ENCODE data around the gene ZNF281. TPM values are rescaled to one million over a fixed set of nuclear protein-coding genes. Genes with fewer than 3 reads are reported as not detected.
"Not testable (repeated sequence)": the region's sequence is repeated elsewhere in the genome, so short reads cannot be mapped to it uniquely, and the experiment has no call there.

Gene ZNF281
- polyA plus RNA-seq, 4 donors: 1.6 to 16.6 (median 3.3) TPM

DNA sequence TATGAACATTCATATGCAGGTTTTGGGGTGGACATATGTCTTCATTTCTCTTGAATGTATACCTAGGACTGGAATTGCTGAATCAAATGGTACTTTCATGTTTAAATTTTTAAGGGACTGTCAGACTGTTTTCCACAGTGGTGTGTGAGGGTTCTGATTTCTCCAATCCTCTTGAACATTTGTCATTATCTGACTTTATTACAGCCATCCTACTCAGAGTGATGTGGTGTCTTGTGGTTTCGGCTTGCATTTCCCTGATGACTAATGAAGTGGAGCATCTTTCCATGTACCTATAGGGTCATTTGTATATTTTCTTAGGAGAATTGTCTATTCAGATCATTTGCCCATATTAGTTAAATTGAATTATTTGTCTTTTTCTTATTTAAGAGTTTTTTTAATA lies 35.4 kb upstream of the ZNF281 start:
- no peak overlapping the region for H3K4me3 ChIP-seq (ENCODE audit: low read depth in 1 of 3, low read length in 3 of 3)

DNA sequence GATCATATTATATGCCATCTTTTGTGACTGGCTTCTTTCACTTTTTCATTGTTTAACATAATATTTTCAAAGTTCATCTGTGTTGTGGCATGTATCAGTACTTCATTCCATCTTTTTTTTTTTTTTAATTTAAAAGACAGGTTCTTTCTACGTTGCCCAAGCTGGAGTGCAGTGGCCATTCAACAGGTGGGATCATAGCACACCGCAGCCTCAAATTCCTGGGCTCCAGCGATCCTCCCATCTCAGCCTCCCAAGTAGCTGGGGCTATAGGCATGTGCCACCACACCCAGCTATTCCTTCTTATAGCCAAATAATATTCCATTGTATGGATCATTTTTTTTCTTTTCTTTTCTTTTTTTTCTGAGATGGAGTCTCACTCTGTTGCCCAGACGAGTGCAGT lies 34.6 kb upstream of the ZNF281 start:
- H3K4me1 ChIP-seq (ENCODE audit: control insufficient read depth in 3 of 3, insufficient read depth in 2 of 3, low read depth in 1 of 3, low read length in 2 of 3): no peaks in the 10 kb centered on the region
- H3K9me3 ChIP-seq (ENCODE audit: control insufficient read depth in 2 of 2, insufficient read depth in 1 of 2, low read depth in 1 of 2, low read length in 1 of 2): no peaks in the 10 kb centered on the region
- no peak overlapping the region for H3K4me3 ChIP-seq (ENCODE audit: low read depth in 1 of 3, low read length in 3 of 3)
- DNase-seq (no peak), FAIRE-seq (no peak)
- H3K27me3 ChIP-seq (ENCODE audit: control insufficient read depth in 3 of 3, insufficient read depth in 3 of 3, low read length in 3 of 3): no peaks in the 10 kb centered on the region
- WGBS, 3 donors: 91 to 98% (median 93%) methylated on average over 4 of the region's 4 CpGs
- H3K27ac ChIP-seq (ENCODE audit: low read depth in 1 of 3, low read length in 2 of 3): no peak overlapping the region
- H3K36me3 ChIP-seq (ENCODE audit: control insufficient read depth in 3 of 3, insufficient read depth in 2 of 3, low read depth in 1 of 3, low read length in 3 of 3): no peaks in the 10 kb centered on the region

More for the DNA sequence above, 35.4 kb upstream of the ZNF281 start:
- FAIRE-seq (no peak), DNase-seq (no peak)
- H3K9me3 ChIP-seq (ENCODE audit: control insufficient read depth in 2 of 2, insufficient read depth in 1 of 2, low read depth in 1 of 2, low read length in 1 of 2): no peaks in the 10 kb centered on the region
- H3K27ac ChIP-seq (ENCODE audit: low read depth in 1 of 3, low read length in 2 of 3): no peak overlapping the region
- WGBS, 3 donors: 80 to 90% (median 88%) methylated on average over 1 of the region's 1 CpG
- H3K36me3 ChIP-seq (ENCODE audit: control insufficient read depth in 3 of 3, insufficient read depth in 2 of 3, low read depth in 1 of 3, low read length in 3 of 3): no peaks in the 10 kb centered on the region
- no peaks in the 10 kb centered on the region for H3K27me3 ChIP-seq (ENCODE audit: control insufficient read depth in 3 of 3, insufficient read depth in 3 of 3, low read length in 3 of 3)
- no peaks in the 10 kb centered on the region for H3K4me1 ChIP-seq (ENCODE audit: control insufficient read depth in 3 of 3, insufficient read depth in 2 of 3, low read depth in 1 of 3, low read length in 2 of 3)

DNA sequence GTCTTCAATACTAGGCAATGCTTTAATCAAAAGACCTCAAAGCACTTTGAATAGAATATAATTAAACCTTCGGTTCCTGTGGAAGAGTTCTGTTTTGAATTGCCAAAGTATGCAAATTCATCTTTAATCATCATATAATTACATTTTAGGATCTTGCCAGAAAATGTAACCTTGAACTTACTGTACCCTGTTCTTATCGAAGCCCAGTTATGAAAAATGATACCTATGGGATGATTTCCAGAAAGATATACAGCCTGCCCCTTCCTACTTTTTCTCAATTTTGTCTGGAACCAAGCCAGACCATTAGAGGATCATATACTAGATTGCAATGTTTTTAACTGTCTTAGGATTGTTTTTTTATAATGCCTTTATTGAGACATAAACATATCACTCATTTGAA lies 34.0 kb upstream of the ZNF281 start:
- H3K27ac ChIP-seq (ENCODE audit: low read depth in 1 of 3, low read length in 2 of 3): no peak overlapping the region
- no peak overlapping the region for H3K4me3 ChIP-seq (ENCODE audit: low read depth in 1 of 3, low read length in 3 of 3)
- 20 to 37% (median 32%) methylated on average over 2 of the region's 2 CpGs for WGBS, 3 donors
- no peaks in the 10 kb centered on the region for H3K9me3 ChIP-seq (ENCODE audit: control insufficient read depth in 2 of 2, insufficient read depth in 1 of 2, low read depth in 1 of 2, low read length in 1 of 2)
- FAIRE-seq (no peak), DNase-seq (no peak)
- no peaks in the 10 kb centered on the region for H3K27me3 ChIP-seq (ENCODE audit: control insufficient read depth in 3 of 3, insufficient read depth in 3 of 3, low read length in 3 of 3)
- H3K4me1 ChIP-seq (ENCODE audit: control insufficient read depth in 3 of 3, insufficient read depth in 2 of 3, low read depth in 1 of 3, low read length in 2 of 3): no peaks in the 10 kb centered on the region
- no peaks in the 10 kb centered on the region for H3K36me3 ChIP-seq (ENCODE audit: control insufficient read depth in 3 of 3, insufficient read depth in 2 of 3, low read depth in 1 of 3, low read length in 3 of 3)

DNA sequence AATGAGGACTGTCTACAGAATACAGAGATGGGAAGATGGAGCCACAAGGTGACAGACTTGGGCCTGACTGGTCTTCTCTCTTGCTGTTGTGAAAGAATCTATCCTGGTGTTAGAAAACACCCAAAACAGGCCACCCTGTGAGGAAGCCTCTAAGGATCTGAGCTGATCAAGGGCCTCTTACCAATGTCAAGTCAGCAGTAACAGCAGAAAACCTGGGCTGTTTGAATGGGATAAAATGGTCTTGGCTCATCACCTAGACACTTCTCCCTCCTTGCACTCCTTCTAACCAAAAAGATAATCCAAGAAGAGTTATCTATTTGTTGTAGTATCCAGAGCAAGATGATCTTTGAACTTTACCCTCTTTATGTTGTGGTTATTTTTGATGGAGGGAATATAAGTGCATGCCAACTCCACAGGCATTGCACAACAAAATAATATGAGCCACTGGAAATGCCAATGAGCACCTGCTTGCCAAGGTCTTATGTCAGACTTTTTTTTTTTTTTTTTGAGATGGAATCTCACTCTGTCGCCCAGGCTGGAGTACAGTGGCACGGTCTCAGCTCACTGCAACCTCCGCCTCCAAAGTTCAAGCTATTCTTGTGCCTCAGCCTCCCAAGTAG lies 32.8 kb upstream of the ZNF281 start:
- H3K9me3 ChIP-seq (ENCODE audit: control insufficient read depth in 2 of 2, insufficient read depth in 1 of 2, low read depth in 1 of 2, low read length in 1 of 2): no peaks in the 10 kb centered on the region
- 45 to 94% (median 76%) methylated on average over 2 to 3 of the region's 3 CpGs for WGBS, 3 donors
- no peak overlapping the region for H3K27ac ChIP-seq (ENCODE audit: low read depth in 1 of 3, low read length in 2 of 3)
- DNase-seq (peak in 1 of 2 donors; percentile 37), FAIRE-seq (no peak)
- no peaks in the 10 kb centered on the region for H3K27me3 ChIP-seq (ENCODE audit: control insufficient read depth in 3 of 3, insufficient read depth in 3 of 3, low read length in 3 of 3)
- H3K4me1 ChIP-seq (ENCODE audit: control insufficient read depth in 3 of 3, insufficient read depth in 2 of 3, low read depth in 1 of 3, low read length in 2 of 3): peaks cover 0 to 1% (median 1%) of the 10 kb centered on the region in 3 donors
- no peaks in the 10 kb centered on the region for H3K36me3 ChIP-seq (ENCODE audit: control insufficient read depth in 3 of 3, insufficient read depth in 2 of 3, low read depth in 1 of 3, low read length in 3 of 3)
- no peak overlapping the region for H3K4me3 ChIP-seq (ENCODE audit: low read depth in 1 of 3, low read length in 3 of 3)

DNA sequence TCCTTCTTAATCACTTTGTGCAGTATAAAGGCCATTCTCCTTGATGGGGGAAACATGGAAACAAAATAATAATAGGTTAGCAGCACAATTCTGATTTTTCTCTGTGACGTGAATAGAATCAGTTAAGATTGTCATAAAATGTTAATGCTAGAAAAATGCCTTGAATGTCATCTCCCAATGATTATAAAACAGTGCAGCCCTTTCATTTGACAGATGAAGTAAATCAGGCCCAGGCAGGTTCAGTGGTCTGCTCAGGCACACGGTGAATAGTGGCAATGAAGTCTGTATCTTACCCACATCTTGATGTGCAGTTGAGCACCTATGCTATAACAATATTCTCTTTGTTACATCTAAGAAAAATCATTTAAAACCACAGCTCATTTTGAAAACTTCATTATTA lies 32.2 kb upstream of the ZNF281 start:
- Histone ChIP-seq H3K4me1 (ENCODE audit: control insufficient read depth in 3 of 3, insufficient read depth in 2 of 3, low read depth in 1 of 3, low read length in 2 of 3) (peaks cover 1 to 7% (median 4%) of the 10 kb centered on the region in 3 donors), H3K4me3 (ENCODE audit: low read depth in 1 of 3, low read length in 3 of 3) (no peak overlapping the region), H3K36me3 (ENCODE audit: control insufficient read depth in 3 of 3, insufficient read depth in 2 of 3, low read depth in 1 of 3, low read length in 3 of 3) (no peaks in the 10 kb centered on the region), H3K9me3 (ENCODE audit: control insufficient read depth in 2 of 2, insufficient read depth in 1 of 2, low read depth in 1 of 2, low read length in 1 of 2) (no peaks in the 10 kb centered on the region), H3K27me3 (ENCODE audit: control insufficient read depth in 3 of 3, insufficient read depth in 3 of 3, low read length in 3 of 3) (no peaks in the 10 kb centered on the region), H3K27ac (ENCODE audit: low read depth in 1 of 3, low read length in 2 of 3) (no peak overlapping the region)
- DNase-seq (no peak), FAIRE-seq (no peak)
- WGBS, 3 donors: 68 to 85% (median 71%) methylated on average over 2 of the region's 2 CpGs

DNA sequence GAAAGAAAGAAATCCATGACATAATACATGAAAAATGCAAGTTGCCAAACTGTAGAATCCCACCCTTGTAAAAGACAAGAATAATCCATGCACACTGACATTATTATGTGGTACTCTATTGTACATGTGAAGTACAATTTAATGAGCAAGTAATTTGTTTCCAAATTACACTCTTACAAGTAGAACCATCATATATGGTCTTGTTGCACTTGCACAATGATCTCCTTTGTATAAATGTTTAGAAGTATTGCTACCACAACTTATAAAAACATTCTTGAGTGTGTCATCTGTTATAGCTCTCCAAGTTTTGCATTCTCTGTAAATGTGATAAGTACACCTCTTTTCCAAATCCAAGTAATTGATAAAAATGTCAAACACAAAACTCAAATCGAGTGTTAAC lies 29.1 kb upstream of the ZNF281 start:
- DNase-seq (no peak), FAIRE-seq (no peak)
- H3K27me3 ChIP-seq (ENCODE audit: control insufficient read depth in 3 of 3, insufficient read depth in 3 of 3, low read length in 3 of 3): no peaks in the 10 kb centered on the region
- H3K4me1 ChIP-seq (ENCODE audit: control insufficient read depth in 3 of 3, insufficient read depth in 2 of 3, low read depth in 1 of 3, low read length in 2 of 3): peaks cover 1 to 7% (median 4%) of the 10 kb centered on the region in 3 donors
- no peaks in the 10 kb centered on the region for H3K9me3 ChIP-seq (ENCODE audit: control insufficient read depth in 2 of 2, insufficient read depth in 1 of 2, low read depth in 1 of 2, low read length in 1 of 2)
- H3K27ac ChIP-seq (ENCODE audit: low read depth in 1 of 3, low read length in 2 of 3): no peak overlapping the region
- H3K4me3 ChIP-seq (ENCODE audit: low read depth in 1 of 3, low read length in 3 of 3): no peak overlapping the region
- H3K36me3 ChIP-seq (ENCODE audit: control insufficient read depth in 3 of 3, insufficient read depth in 2 of 3, low read depth in 1 of 3, low read length in 3 of 3): no peaks in the 10 kb centered on the region
- WGBS, 3 donors: 75 to 95% (median 87%) methylated on average over 1 of the region's 1 CpG

DNA sequence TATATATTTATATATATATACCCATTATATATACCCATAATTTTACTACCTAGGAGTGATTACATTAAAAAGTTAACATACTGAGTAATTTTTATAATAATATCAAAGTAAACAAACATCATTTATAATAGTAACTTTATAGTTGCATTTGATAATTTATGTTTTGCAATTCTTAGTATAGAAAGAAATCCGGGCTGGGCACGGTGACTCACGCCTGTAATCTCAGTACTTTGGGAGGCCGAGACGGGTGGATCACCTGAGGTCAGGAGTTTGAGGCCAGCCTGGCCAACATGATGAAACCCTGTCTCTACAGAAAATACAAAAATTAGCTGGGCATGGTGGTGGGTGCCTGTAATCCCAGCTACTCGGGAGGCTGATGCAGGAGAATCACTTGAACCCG lies 28.6 kb upstream of the ZNF281 start:
- DNase-seq: peak; percentile 7 to 48
- FAIRE-seq: peak; percentile 62
- 35 to 77% (median 65%) methylated on average over 7 of the region's 7 CpGs for WGBS, 3 donors
- H3K27ac ChIP-seq (ENCODE audit: low read depth in 1 of 3, low read length in 2 of 3); H3K4me1 ChIP-seq (ENCODE audit: control insufficient read depth in 3 of 3, insufficient read depth in 2 of 3, low read depth in 1 of 3, low read length in 2 of 3); H3K27me3 ChIP-seq (ENCODE audit: control insufficient read depth in 3 of 3, insufficient read depth in 3 of 3, low read length in 3 of 3); H3K4me3 ChIP-seq (ENCODE audit: low read depth in 1 of 3, low read length in 3 of 3); H3K9me3 ChIP-seq (ENCODE audit: control insufficient read depth in 2 of 2, insufficient read depth in 1 of 2, low read depth in 1 of 2, low read length in 1 of 2); H3K36me3 ChIP-seq (ENCODE audit: control insufficient read depth in 3 of 3, insufficient read depth in 2 of 3, low read depth in 1 of 3, low read length in 3 of 3): not testable (repeated sequence)

DNA sequence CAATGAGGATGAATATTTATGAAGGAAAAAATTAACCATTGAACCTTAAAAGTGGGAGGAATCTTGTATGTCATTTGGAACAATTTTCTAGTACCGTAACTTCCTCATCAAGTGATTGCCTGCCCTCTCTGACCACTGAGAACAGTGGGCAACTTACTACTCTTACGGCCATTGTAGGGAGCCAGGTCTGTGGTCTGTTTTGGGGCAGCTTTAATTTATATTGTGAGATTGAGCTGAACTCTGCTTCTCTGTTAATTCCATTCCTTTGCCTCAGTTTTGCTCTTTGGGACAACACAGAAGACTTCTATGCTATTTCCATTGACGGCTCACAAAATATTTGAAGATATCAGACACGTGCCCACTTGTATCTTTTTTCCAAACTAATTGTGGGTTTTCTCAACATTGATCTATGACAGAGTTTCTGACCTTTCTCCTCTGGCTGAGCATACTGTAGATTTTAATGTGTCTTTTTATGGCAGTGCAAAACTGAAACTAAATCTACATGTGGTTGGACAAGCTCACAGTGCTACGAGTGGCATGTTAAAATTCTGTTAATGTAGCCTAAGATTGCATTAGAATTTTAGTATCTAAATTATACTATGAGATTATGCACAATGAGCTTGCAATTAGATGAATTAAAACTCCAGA lies 27.8 kb upstream of the ZNF281 start:
- FAIRE-seq (peak; percentile 53), DNase-seq (peak; percentile 71 to 76)
- no peaks in the 10 kb centered on the region for H3K36me3 ChIP-seq (ENCODE audit: control insufficient read depth in 3 of 3, insufficient read depth in 2 of 3, low read depth in 1 of 3, low read length in 3 of 3)
- no peaks in the 10 kb centered on the region for H3K27me3 ChIP-seq (ENCODE audit: control insufficient read depth in 3 of 3, insufficient read depth in 3 of 3, low read length in 3 of 3)
- peak overlapping the region in 2 of 3 donors; percentile 27 to 63 for H3K27ac ChIP-seq (ENCODE audit: low read depth in 1 of 3, low read length in 2 of 3)
- H3K4me1 ChIP-seq (ENCODE audit: control insufficient read depth in 3 of 3, insufficient read depth in 2 of 3, low read depth in 1 of 3, low read length in 2 of 3): peaks cover 1 to 7% (median 4%) of the 10 kb centered on the region in 3 donors
- WGBS, 3 donors: 13 to 17% (median 13%) methylated on average over 5 of the region's 5 CpGs
- H3K9me3 ChIP-seq (ENCODE audit: control insufficient read depth in 2 of 2, insufficient read depth in 1 of 2, low read depth in 1 of 2, low read length in 1 of 2): no peaks in the 10 kb centered on the region
- no peak overlapping the region for H3K4me3 ChIP-seq (ENCODE audit: low read depth in 1 of 3, low read length in 3 of 3)

DNA sequence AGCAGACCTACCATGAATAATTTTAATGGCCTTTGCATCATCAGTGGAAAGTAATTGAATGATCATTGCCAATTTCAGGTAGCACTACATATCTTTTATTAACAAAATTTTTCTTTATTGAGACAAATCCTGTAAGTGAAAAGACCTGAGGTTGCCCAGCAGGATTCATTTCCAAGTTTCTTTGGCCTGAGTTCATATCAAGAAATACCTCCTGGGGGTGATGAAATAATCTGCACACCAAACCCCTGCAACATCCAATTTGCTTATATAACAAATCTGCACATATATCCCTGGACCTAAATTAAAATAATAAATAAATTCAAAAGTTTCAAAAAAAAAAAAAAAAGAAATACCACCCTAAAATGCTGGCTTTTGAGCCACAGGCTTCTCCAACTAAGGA lies 27.3 kb upstream of the ZNF281 start:
- no peak overlapping the region for H3K27ac ChIP-seq (ENCODE audit: low read depth in 1 of 3, low read length in 2 of 3)
- H3K4me1 ChIP-seq (ENCODE audit: control insufficient read depth in 3 of 3, insufficient read depth in 2 of 3, low read depth in 1 of 3, low read length in 2 of 3): peaks cover 1 to 7% (median 4%) of the 10 kb centered on the region in 3 donors
- H3K4me3 ChIP-seq (ENCODE audit: low read depth in 1 of 3, low read length in 3 of 3): no peak overlapping the region
- H3K27me3 ChIP-seq (ENCODE audit: control insufficient read depth in 3 of 3, insufficient read depth in 3 of 3, low read length in 3 of 3): no peaks in the 10 kb centered on the region
- no peaks in the 10 kb centered on the region for H3K36me3 ChIP-seq (ENCODE audit: control insufficient read depth in 3 of 3, insufficient read depth in 2 of 3, low read depth in 1 of 3, low read length in 3 of 3)
- no peak for DNase-seq
- no peak for FAIRE-seq
- no peaks in the 10 kb centered on the region for H3K9me3 ChIP-seq (ENCODE audit: control insufficient read depth in 2 of 2, insufficient read depth in 1 of 2, low read depth in 1 of 2, low read length in 1 of 2)
